GM12878 (cell line): ENCODE results near the gene CASP12. TPM values are rescaled to one million over a fixed set of nuclear protein-coding genes. Genes with fewer than 3 reads are reported as not detected.

Source experiments
- ATAC-seq: fragments of 200-7000 bp; cut with Tn5 transposase; 3 replicates; pipeline ENCODE4 v1.9.1; 2020; ENCODE audit warnings: mild to moderate bottlenecking, moderate library complexity
- BruUV-seq: library from RNA; stranded (reverse); fragments of 400-500 nt; replicated peaks from 2 replicates; lab custom pipeline; 2021; lab: Mats Ljungman, UMichigan
- CTCF ChIA-PET: fragments of 300-600 bp; sonication (Branson Sonifier 250); formaldehyde crosslinking; extraction: SDS; loops from one replicate; lab custom pipeline; 2021; ENCODE audit warnings: inconsistent platforms; lab: Yijun Ruan, JAX
- POLR2A ChIA-PET: fragments of 350-600 bp; formaldehyde crosslinking; extraction: SDS; loops from one replicate; lab custom pipeline; 2021; ENCODE audit warnings: inconsistent platforms; lab: Charles Lee
- RAD21 ChIA-PET: fragments of 300-600 bp; sonication (Branson Sonifier 250); formaldehyde crosslinking; loops from one replicate; lab custom pipeline; 2023; ENCODE audit warnings: antibody characterized with exemption; ENCODE audit not compliant: unreplicated experiment; lab: Charles Lee
- SMC1A ChIA-PET: fragments of 300-600 bp; sonication (Branson Sonifier 250); formaldehyde crosslinking; loops from one replicate; lab custom pipeline; 2023; ENCODE audit not compliant: unreplicated experiment, uncharacterized antibody; lab: Charles Lee
- DNase-seq: peaks from one replicate; pipeline ENCODE4 v3.0.0-alpha.2; 2011; ENCODE audit warnings: low read depth, low spot score
- FAIRE-seq: peaks from 3 replicates; lab custom pipeline; 2011; peaks lifted over from hg19 to GRCh38; lab: Jason Lieb, UNC
- H2AFZ ChIP-seq: 2 replicates; pipeline ENCODE4 v1.6.0; 2011; ENCODE audit warnings: low read depth, low read length, control low read depth; ENCODE audit not compliant: control insufficient read depth
- H3K27ac ChIP-seq: 2 replicates; pipeline ENCODE4 v1.5.1; 2011; ENCODE audit warnings: control low read depth; ENCODE audit not compliant: control insufficient read depth, insufficient read depth
- H3K27me3 ChIP-seq, 2 experiments: replicated peaks in 1 of 2; 2 replicates each; pipeline versions ENCODE4 v1.6.0 to v1.6.1; 2011; ENCODE audit warnings: low read length in 1 of 2; ENCODE audit not compliant: control insufficient read depth in 2 of 2, insufficient read depth in 2 of 2
- H3K36me3 ChIP-seq, 2 experiments: 2 replicates each; pipeline ENCODE4 v1.5.1; 2011; ENCODE audit warnings: low read length in 1 of 2; ENCODE audit not compliant: control insufficient read depth in 2 of 2, insufficient read depth in 2 of 2
- H3K4me1 ChIP-seq: 2 replicates; pipeline ENCODE4 v1.6.1; 2011; ENCODE audit warnings: mild to moderate bottlenecking, low read length, moderate library complexity, mixed read lengths; ENCODE audit not compliant: control insufficient read depth, insufficient read depth
- H3K4me2 ChIP-seq: 2 replicates; pipeline ENCODE4 v1.6.0; 2011; ENCODE audit warnings: control low read depth; ENCODE audit not compliant: control insufficient read depth, insufficient read depth
- H3K4me3 ChIP-seq: fragments of 200-600 bp; sonication (generic); 2 replicates; pipeline ENCODE4 v1.5.1; 2016
- H3K79me2 ChIP-seq: 2 replicates; pipeline ENCODE4 v1.6.0; 2011; ENCODE audit warnings: low read length; ENCODE audit not compliant: control insufficient read depth, insufficient read depth
- H3K9ac ChIP-seq: 2 replicates; pipeline ENCODE4 v1.8.0; 2011; ENCODE audit warnings: low read length, control low read depth, mixed read lengths; ENCODE audit not compliant: control insufficient read depth, insufficient read depth
- H3K9me3 ChIP-seq: replicated peaks from 3 replicates; pipeline ENCODE4 v1.5.1; 2011; ENCODE audit warnings: mild to moderate bottlenecking, low read length; ENCODE audit not compliant: control insufficient read depth, insufficient read depth
- H4K20me1 ChIP-seq: 2 replicates; pipeline ENCODE4 v1.6.0; 2011; ENCODE audit not compliant: control insufficient read depth, insufficient read depth
- CBFB ChIP-seq: IDR thresholded peaks from 2 replicates; pipeline ENCODE4 v1.6.1; 2016; ENCODE audit warnings: antibody characterized with exemption, low read depth
- CBX3 ChIP-seq: fragments of 200-600 bp; sonication (generic); IDR thresholded peaks from 2 replicates; pipeline ENCODE4 v1.6.1; 2016; ENCODE audit warnings: low read depth, borderline replicate concordance
- EP300 ChIP-seq, 2 experiments: fragments of 150-350 bp in 1 of 2; IDR thresholded peaks; 2 replicates each; pipeline ENCODE4 v1.6.1; 2011 to 2012; ENCODE audit warnings: low read depth in 2 of 2, low read length in 2 of 2, borderline replicate concordance in 1 of 2, improper control_type of control experiment in 1 of 2, inconsistent platforms in 1 of 2; ENCODE audit not compliant: control insufficient read depth in 1 of 2
- EZH2 ChIP-seq: IDR thresholded peaks from 2 replicates; pipeline ENCODE4 v1.6.1; 2012; ENCODE audit warnings: low read depth, mild to moderate bottlenecking, control low read depth, inconsistent platforms, low read length, borderline replicate concordance; ENCODE audit not compliant: control insufficient read depth
- GATAD2B ChIP-seq: fragments of 450-650 bp; conservative IDR thresholded peaks from 2 replicates; pipeline ENCODE4 v1.6.1; 2017; ENCODE audit warnings: low read depth, mild to moderate bottlenecking, moderate library complexity
- HDAC2 ChIP-seq: fragments of 200-600 bp; sonication (generic); IDR thresholded peaks from 2 replicates; pipeline ENCODE4 v1.6.1; 2017
- IKZF1 ChIP-seq: fragments of 450-650 bp; conservative IDR thresholded peaks from 2 replicates; pipeline ENCODE4 v1.6.1; 2017; ENCODE audit warnings: antibody characterized with exemption, mild to moderate bottlenecking
- NR2C1 ChIP-seq: fragments of 450-650 bp; IDR thresholded peaks from 2 replicates; pipeline ENCODE4 v1.6.1; 2017; ENCODE audit warnings: antibody characterized with exemption, mild to moderate bottlenecking, moderate library complexity
- NR2C2 ChIP-seq: IDR thresholded peaks from 2 replicates; pipeline ENCODE4 v1.6.1; 2011; ENCODE audit warnings: borderline replicate concordance, low read depth; ENCODE audit not compliant: control insufficient read depth, insufficient read length
- PML ChIP-seq: IDR thresholded peaks from 2 replicates; pipeline ENCODE4 v1.6.1; 2012; ENCODE audit warnings: low read length, inconsistent platforms
- WGBS: methylation state at CpG from one replicate; pipeline ENCODE4 v1.1.6; 2016; ENCODE audit warnings: low lambda C conversion rate; ENCODE audit not compliant: insufficient replicate concordance, insufficient coverage; ENCODE audit errors: missing lambda C conversion rate; 5-methylcytosine and 5-hydroxymethylcytosine counted together
- in situ Hi-C: fragments of 300-500 bp; cut with MboI; formaldehyde crosslinking; loops from 9 replicates; pipeline ENCODE4 v1.14.3; 2018; ENCODE audit warnings: mixed read lengths
- intact Hi-C: fragments of 100-400 bp; cut with micrococcal nuclease; formaldehyde crosslinking; loops from one replicate; pipeline ENCODE4 v1.14.2; 2022; ENCODE audit not compliant: unreplicated experiment
- polyA plus RNA-seq, 11 experiments: library from polyadenylated mRNA; depleted of rRNA in 4 of 11; unstranded in 6 of 11; stranded (reverse) in 5 of 11; fragments of >200 nt; fragmentation: Nextera tagmentation in 4 of 11; fragmentation: Illumina TruSeq in 1 of 11; extraction: Ambion mirVana in 4 of 11; extraction: Trizol in 1 of 11; gene quantifications; 1 replicate in 1 of 11; 2 replicates in 10 of 11; pipeline versions ENCODE4 v1.2.1 to v1.2.3, GENCODE V29; 2011 to 2016; ENCODE audit warnings: inconsistent platforms in 2 of 11, missing spikeins in 2 of 11, low read depth in 1 of 11
- total RNA-seq, 4 experiments: library from RNA; depleted of rRNA in 3 of 4; stranded (reverse); fragments of >200 nt in 3 of 4; fragmentation: Illumina TruSeq in 1 of 4; extraction: Trizol in 1 of 4; gene quantifications; 2 replicates each; pipeline versions ENCODE4 v1.2.1 to v1.2.3, GENCODE V29; 2013 to 2021
- TF ChIP-seq, protein P1 (sequence below): fragments of 450-650 bp; formaldehyde crosslinking; IDR thresholded peaks from 2 replicates; pipeline ENCODE4 v1.4.0; 2022; ENCODE audit warnings: mild to moderate bottlenecking, moderate library complexity
- TF ChIP-seq, protein P2 (sequence below): IDR thresholded peaks from 2 replicates; pipeline ENCODE4 v1.6.1; 2012; ENCODE audit warnings: low read depth, low read length, improper control_type of control experiment
- TF ChIP-seq, protein P3 (sequence below): fragments of 450-650 bp; IDR thresholded peaks from 2 replicates; pipeline ENCODE4 v1.6.1; 2018; ENCODE audit warnings: mild to moderate bottlenecking, low read depth, moderate library complexity; ENCODE audit not compliant: partially characterized antibody

Gene CASP12
- total and polyA plus RNA-seq, 10 of the 15 experiments (the other 5 are each of a cell fraction or from before 2014, with no cell fraction given) = 0.10 to 0.14 TPM; not detected in 8

DNA sequence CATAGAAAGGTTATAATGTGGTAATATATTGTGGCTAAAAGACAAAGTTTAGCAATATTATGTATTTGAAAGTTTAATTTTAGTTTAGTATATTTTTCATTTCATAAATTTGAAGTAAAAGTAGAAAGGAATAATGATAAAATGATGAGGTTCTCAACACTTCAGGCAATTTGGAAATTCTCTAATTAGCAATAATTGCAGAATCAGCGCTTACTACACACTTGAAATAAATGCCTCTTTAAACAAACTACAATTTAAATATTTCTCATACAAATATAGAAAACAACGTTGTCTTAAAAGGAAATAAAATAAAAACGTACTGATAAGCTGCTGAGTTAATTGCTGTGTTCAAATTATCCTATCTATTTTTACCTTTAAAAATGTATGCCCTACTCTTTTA is 25.9 kb downstream of the CASP12 start:
- ATAC-seq (no peak), DNase-seq (no peak), FAIRE-seq (no peak)
- ChIA-PET POLR2A (no interaction called here), SMC1A (interaction anchor here (1.0 kb wide), 1 partner anchor 46 kb away, joined by 3 read pairs; no protein-coding TSS in a partner anchor), CTCF (interaction anchor here (0.7 to 1.4 kb wide), 4 partner anchors 10 to 567 kb away, joined by 3 to 7 read pairs (median 4); no protein-coding TSS in a partner anchor), RAD21 (no interaction called here)
- Histone ChIP-seq H3K27me3 (no peaks in the 10 kb centered on the region), H3K9ac (no peak overlapping the region), H3K27ac (no peak overlapping the region), H3K4me1 (peaks cover 6% of the 10 kb centered on the region), H3K9me3 (no peaks in the 10 kb centered on the region), H3K4me3 (no peak overlapping the region), H2AFZ (no peak overlapping the region), H3K4me2 (no peak overlapping the region), H3K36me3 (no peaks in the 10 kb centered on the region), H3K79me2 (no peaks in the 10 kb centered on the region), H4K20me1 (no peaks in the 10 kb centered on the region)
- TF ChIP-seq, protein P1, sequence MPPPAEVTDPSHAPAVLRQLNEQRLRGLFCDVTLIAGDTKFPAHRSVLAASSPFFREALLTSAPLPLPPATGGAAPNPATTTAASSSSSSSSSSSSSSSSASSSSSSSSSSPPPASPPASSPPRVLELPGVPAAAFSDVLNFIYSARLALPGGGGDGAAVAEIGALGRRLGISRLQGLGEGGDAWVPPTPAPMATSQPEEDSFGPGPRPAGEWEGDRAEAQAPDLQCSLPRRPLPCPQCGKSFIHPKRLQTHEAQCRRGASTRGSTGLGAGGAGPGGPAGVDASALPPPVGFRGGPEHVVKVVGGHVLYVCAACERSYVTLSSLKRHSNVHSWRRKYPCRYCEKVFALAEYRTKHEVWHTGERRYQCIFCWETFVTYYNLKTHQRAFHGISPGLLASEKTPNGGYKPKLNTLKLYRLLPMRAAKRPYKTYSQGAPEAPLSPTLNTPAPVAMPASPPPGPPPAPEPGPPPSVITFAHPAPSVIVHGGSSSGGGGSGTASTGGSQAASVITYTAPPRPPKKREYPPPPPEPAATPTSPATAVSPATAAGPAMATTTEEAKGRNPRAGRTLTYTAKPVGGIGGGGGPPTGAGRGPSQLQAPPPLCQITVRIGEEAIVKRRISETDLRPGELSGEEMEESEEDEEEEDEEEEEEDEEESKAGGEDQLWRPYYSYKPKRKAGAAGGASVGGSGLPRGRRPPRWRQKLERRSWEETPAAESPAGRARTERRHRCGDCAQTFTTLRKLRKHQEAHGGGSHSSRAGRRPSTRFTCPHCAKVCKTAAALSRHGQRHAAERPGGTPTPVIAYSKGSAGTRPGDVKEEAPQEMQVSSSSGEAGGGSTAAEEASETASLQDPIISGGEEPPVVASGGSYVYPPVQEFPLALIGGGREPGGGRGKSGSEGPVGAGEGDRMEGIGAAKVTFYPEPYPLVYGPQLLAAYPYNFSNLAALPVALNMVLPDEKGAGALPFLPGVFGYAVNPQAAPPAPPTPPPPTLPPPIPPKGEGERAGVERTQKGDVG = no peak
- no peak for TF ChIP-seq NR2C2
- no peak for TF ChIP-seq CBX3
- TF ChIP-seq, protein P2, sequence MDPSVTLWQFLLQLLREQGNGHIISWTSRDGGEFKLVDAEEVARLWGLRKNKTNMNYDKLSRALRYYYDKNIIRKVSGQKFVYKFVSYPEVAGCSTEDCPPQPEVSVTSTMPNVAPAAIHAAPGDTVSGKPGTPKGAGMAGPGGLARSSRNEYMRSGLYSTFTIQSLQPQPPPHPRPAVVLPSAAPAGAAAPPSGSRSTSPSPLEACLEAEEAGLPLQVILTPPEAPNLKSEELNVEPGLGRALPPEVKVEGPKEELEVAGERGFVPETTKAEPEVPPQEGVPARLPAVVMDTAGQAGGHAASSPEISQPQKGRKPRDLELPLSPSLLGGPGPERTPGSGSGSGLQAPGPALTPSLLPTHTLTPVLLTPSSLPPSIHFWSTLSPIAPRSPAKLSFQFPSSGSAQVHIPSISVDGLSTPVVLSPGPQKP = no peak
- TF ChIP-seq EZH2 = no peak
- TF ChIP-seq IKZF1 = no peak
- TF ChIP-seq GATAD2B = no peak
- no peak for TF ChIP-seq HDAC2
- TF ChIP-seq PML = no peak
- no peak for TF ChIP-seq NR2C1
- TF ChIP-seq EP300 (IDR thresholded peaks at IDR 0.05; ENCODE audit: borderline replicate concordance in 1 of 2, control insufficient read depth in 1 of 2, low read depth in 2 of 2, low read length in 2 of 2) = no peak
- TF ChIP-seq, protein P3, sequence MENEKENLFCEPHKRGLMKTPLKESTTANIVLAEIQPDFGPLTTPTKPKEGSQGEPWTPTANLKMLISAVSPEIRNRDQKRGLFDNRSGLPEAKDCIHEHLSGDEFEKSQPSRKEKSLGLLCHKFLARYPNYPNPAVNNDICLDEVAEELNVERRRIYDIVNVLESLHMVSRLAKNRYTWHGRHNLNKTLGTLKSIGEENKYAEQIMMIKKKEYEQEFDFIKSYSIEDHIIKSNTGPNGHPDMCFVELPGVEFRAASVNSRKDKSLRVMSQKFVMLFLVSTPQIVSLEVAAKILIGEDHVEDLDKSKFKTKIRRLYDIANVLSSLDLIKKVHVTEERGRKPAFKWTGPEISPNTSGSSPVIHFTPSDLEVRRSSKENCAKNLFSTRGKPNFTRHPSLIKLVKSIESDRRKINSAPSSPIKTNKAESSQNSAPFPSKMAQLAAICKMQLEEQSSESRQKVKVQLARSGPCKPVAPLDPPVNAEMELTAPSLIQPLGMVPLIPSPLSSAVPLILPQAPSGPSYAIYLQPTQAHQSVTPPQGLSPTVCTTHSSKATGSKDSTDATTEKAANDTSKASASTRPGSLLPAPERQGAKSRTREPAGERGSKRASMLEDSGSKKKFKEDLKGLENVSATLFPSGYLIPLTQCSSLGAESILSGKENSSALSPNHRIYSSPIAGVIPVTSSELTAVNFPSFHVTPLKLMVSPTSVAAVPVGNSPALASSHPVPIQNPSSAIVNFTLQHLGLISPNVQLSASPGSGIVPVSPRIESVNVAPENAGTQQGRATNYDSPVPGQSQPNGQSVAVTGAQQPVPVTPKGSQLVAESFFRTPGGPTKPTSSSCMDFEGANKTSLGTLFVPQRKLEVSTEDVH = no peak
- TF ChIP-seq CBFB = no peak
- BruUV-seq = no TSS peak
- 32% methylated on average over 3 of the region's 3 CpGs for WGBS
- in situ Hi-C loops = no loop called here
- intact Hi-C loops = no loop called here
